Hepatocyte (in vitro differentiated cells): ENCODE results near the gene JMJD7. TPM values are rescaled to one million over a fixed set of nuclear protein-coding genes. Genes with fewer than 3 reads are reported as not detected.

ENCODE experiments used
- DNase-seq: peaks from one replicate; pipeline ENCODE4 v3.0.0-alpha.2; 2016; ENCODE audit warnings: low spot score
- H2AFZ ChIP-seq: fragments of 200-600 bp; sonication (generic); 2 replicates; pipeline ENCODE4 v1.6.0; 2016; ENCODE audit warnings: antibody characterized with exemption, mild to moderate bottlenecking
- H3K27ac ChIP-seq: fragments of 200-600 bp; sonication (generic); 2 replicates; pipeline ENCODE4 v1.5.1; 2016; ENCODE audit warnings: mild to moderate bottlenecking
- H3K27me3 ChIP-seq: fragments of 200-600 bp; sonication (generic); 2 replicates; pipeline ENCODE4 v1.6.1; 2016
- H3K36me3 ChIP-seq: fragments of 200-600 bp; sonication (generic); replicated peaks from 2 replicates; pipeline ENCODE4 v1.5.1; 2016; ENCODE audit warnings: low read depth; ENCODE audit not compliant: insufficient read depth
- H3K4me1 ChIP-seq: fragments of 200-600 bp; sonication (generic); 2 replicates; pipeline ENCODE4 v1.5.1; 2016; ENCODE audit warnings: mild to moderate bottlenecking, moderate library complexity; ENCODE audit not compliant: insufficient read depth
- H3K4me2 ChIP-seq: fragments of 200-600 bp; sonication (generic); 2 replicates; pipeline ENCODE4 v1.6.0; 2016
- H3K4me3 ChIP-seq: fragments of 200-600 bp; sonication (generic); 2 replicates; pipeline ENCODE4 v1.5.1; 2016; ENCODE audit warnings: mild to moderate bottlenecking
- H3K79me2 ChIP-seq: fragments of 200-600 bp; sonication (generic); 2 replicates; pipeline ENCODE4 v1.6.0; 2017; ENCODE audit warnings: mild to moderate bottlenecking
- H3K9me2 ChIP-seq: fragments of 200-600 bp; sonication (generic); replicated peaks from 2 replicates; pipeline ENCODE4 v1.6.0; 2017; ENCODE audit warnings: mild to moderate bottlenecking; ENCODE audit not compliant: insufficient read depth
- H3K9me3 ChIP-seq: fragments of 200-600 bp; sonication (generic); 2 replicates; pipeline ENCODE4 v1.5.1; 2016; ENCODE audit warnings: low read depth, mild to moderate bottlenecking
- H4K20me1 ChIP-seq: fragments of 200-600 bp; sonication (generic); 2 replicates; pipeline ENCODE4 v1.6.0; 2016; ENCODE audit warnings: mild to moderate bottlenecking; ENCODE audit not compliant: insufficient read depth, poor library complexity, severe bottlenecking
- CTCF ChIP-seq: fragments of 200-600 bp; sonication (generic); IDR thresholded peaks from 2 replicates; pipeline ENCODE4 v1.5.1; 2016; ENCODE audit warnings: antibody characterized with exemption, mild to moderate bottlenecking; ENCODE audit not compliant: poor library complexity
- EZH2 ChIP-seq: fragments of 200-600 bp; sonication (generic); IDR thresholded peaks from 2 replicates; pipeline ENCODE4 v1.6.1; 2016; ENCODE audit warnings: antibody characterized with exemption, mild to moderate bottlenecking, borderline replicate concordance
- EZH2phosphoT487 ChIP-seq: fragments of 200-600 bp; sonication (generic); IDR thresholded peaks from one replicate; pipeline ENCODE4 v1.6.1; 2018; ENCODE audit warnings: antibody characterized with exemption, mild to moderate bottlenecking, low read depth, moderate library complexity; ENCODE audit not compliant: unreplicated experiment, severe bottlenecking
- WGBS: methylation state at CpG from one replicate; pipeline ENCODE4 v1.1.6; 2016; ENCODE audit warnings: low lambda C conversion rate; ENCODE audit errors: missing lambda C conversion rate; 5-methylcytosine and 5-hydroxymethylcytosine counted together
- polyA plus RNA-seq: library from polyadenylated mRNA; unstranded; fragments of >200 nt; fragmentation: Nextera tagmentation; extraction: Ambion mirVana; gene quantifications from 2 replicates; pipeline ENCODE4 v1.2.1, GENCODE V29; 2016
- total RNA-seq: library from RNA; depleted of rRNA; stranded (reverse); fragments of >200 nt; gene quantifications from 2 replicates; pipeline ENCODE4 v1.2.3, GENCODE V29; 2014

Gene JMJD7
- total and polyA plus RNA-seq, 2 experiments from 2014 or later, result 9.9 to 14.1 TPM

- no peaks in the 10 kb centered on the region for H3K27me3 ChIP-seq
- WGBS, result 97% methylated on average over 9 of the region's 9 CpGs
Observed at GRCh38 chr15:41854443-41854842, 26.6 kb downstream of the JMJD7 start.

GRCh38 chr15:41855261-41855961 is 27.5 kb downstream of the JMJD7 start:
- no peaks in the 10 kb centered on the region for H4K20me1 ChIP-seq
- H3K27ac ChIP-seq, result no peak overlapping the region
- no peaks in the 10 kb centered on the region for H3K4me1 ChIP-seq
- no peak overlapping the region for H2AFZ ChIP-seq
- no peak overlapping the region for H3K4me3 ChIP-seq
- TF ChIP-seq EZH2 (no peak), CTCF (no peak), EZH2phosphoT487 (no peak)
- no peak overlapping the region for H3K4me2 ChIP-seq
- H3K79me2 ChIP-seq, result no peaks in the 10 kb centered on the region
- H3K9me2 ChIP-seq, result no peaks in the 10 kb centered on the region
- WGBS, result 74% methylated on average over 29 of the region's 30 CpGs
- no peaks in the 10 kb centered on the region for H3K9me3 ChIP-seq
- no peaks in the 10 kb centered on the region for H3K27me3 ChIP-seq
- no peaks in the 10 kb centered on the region for H3K36me3 ChIP-seq
- DNase-seq, result no peak

More at GRCh38 chr15:41854443-41854842, 26.6 kb downstream of the JMJD7 start:
- Histone ChIP-seq H3K79me2 (no peaks in the 10 kb centered on the region), H3K36me3 (no peaks in the 10 kb centered on the region), H3K27ac (no peak overlapping the region), H4K20me1 (no peaks in the 10 kb centered on the region), H3K4me1 (no peaks in the 10 kb centered on the region), H3K9me2 (no peaks in the 10 kb centered on the region), H3K4me3 (no peak overlapping the region), H2AFZ (no peak overlapping the region), H3K4me2 (no peak overlapping the region), H3K9me3 (no peaks in the 10 kb centered on the region)
- no peak for TF ChIP-seq CTCF
- TF ChIP-seq EZH2phosphoT487, result no peak
- no peak for TF ChIP-seq EZH2
- DNase-seq, result no peak

GRCh38 chr15:41856262-41856661 is 28.4 kb downstream of the JMJD7 start:
- DNase-seq, result no peak
- Histone ChIP-seq H3K9me3 (no peaks in the 10 kb centered on the region), H3K4me2 (no peak overlapping the region), H3K36me3 (no peaks in the 10 kb centered on the region), H4K20me1 (no peaks in the 10 kb centered on the region), H3K4me3 (no peak overlapping the region), H3K27ac (no peak overlapping the region), H3K27me3 (no peaks in the 10 kb centered on the region), H2AFZ (no peak overlapping the region), H3K79me2 (no peaks in the 10 kb centered on the region), H3K4me1 (no peaks in the 10 kb centered on the region), H3K9me2 (no peaks in the 10 kb centered on the region)
- TF ChIP-seq EZH2phosphoT487, result no peak
- no peak for TF ChIP-seq CTCF
- TF ChIP-seq EZH2, result no peak
- WGBS, result 94% methylated on average over 17 of the region's 17 CpGs
